Fibroblast of peridontal ligament (primary cell): ENCODE results near the gene P2RX3.

ENCODE experiments used
- DNase-seq: peaks from one replicate; pipeline ENCODE4 v3.0.0-alpha.2; 2010; ENCODE audit errors: extremely low read depth

The P2RX3 gene

DNA sequence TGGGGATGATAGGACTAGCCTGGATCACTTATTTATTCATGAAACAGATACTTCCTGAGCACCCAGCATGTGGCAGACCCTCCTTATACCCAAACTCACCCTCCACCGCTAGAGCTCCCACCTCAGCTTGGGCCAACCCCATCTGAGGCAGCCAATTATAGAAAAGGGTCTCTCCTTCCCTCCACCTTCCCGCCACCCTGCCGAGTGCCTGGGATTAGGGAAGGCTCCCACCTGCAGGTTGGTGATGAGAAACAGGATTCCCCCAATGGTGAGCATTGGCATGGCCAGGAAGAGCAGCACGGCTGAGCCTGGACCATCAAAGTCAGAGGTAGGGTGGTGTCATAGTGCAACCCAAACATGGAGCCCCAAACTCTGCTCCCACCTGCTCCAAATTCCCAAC, 82.9 kb downstream of the P2RX3 start:
- no peak for DNase-seq

DNA sequence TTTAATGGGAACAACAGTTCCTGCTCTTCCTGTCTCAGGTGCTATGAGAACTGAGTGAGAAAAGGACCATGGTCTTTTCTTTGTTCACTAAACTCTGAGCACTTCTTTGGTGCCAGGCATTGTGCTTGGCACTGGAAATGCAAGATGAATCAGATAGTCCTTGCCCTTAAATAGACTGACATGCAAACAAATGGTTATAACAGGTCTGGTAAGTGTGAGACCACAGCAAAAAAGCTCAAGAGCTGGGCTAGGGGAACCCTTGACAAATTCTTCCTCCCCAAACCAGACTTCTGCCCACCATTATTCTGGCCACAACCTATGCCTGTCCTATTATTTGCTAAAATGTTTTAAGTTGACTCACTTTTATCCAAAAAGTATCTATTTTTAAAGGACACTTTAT, 83.7 kb downstream of the P2RX3 start:
- no peak for DNase-seq
